ENCODE results near the gene GMEB2. TPM values are rescaled to one million over a fixed set of nuclear protein-coding genes. Genes with fewer than 3 reads are reported as not detected.

GMEB2 gene
- total RNA-seq, 2 donors from 2014 or later, result 11.5 to 12.3 TPM

DNA sequence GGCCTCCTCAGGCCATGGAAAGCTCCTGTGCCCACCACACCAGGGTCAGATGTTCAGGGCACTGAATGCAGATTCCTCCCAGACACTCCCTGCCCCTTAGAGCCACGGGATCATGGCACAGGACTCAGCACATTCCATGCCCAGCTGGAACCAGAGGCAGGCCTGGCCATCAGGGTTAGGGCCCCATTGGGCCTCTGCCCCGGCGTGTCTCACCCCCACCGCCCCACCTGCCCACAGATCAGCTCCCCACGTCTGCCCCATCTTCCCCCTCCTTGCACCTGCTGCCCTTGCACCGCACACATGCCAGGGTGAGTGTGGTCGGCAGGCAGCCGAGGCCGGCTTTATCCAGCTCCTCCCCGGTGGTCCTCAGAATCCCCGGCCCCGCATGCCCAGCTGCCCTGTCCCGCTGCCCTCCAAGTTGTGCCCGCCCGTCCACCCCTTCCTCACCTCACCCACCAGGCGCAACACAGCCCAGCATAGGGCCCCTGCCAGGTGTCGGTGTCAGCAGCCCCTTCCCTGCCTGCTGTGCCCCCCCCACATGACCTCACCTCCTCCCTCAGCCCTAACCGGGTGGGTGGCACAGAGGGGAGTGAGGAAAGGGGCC, 77.1 kb downstream of the GMEB2 start:
- H3K27ac ChIP-seq (ENCODE audit: low read depth, low read length), result no peak overlapping the region
- H3K27me3 ChIP-seq (ENCODE audit: control insufficient read depth, insufficient read depth, low read length, poor library complexity, severe bottlenecking), result no peaks in the 10 kb centered on the region
- H3K4me1 Mint-ChIP-seq, result peaks cover 7% of the 10 kb centered on the region
- H3K9me3 ChIP-seq (ENCODE audit: control insufficient read depth, low read length), result no peaks in the 10 kb centered on the region
- H3K27ac Mint-ChIP-seq, result no peak overlapping the region
- no peaks in the 10 kb centered on the region for H3K27me3 Mint-ChIP-seq (ENCODE audit: insufficient read depth)
- no peaks in the 10 kb centered on the region for H3K9me3 Mint-ChIP-seq
- H3K4me3 ChIP-seq (ENCODE audit: low read length), result no peak overlapping the region
- H3K36me3 Mint-ChIP-seq (ENCODE audit: low read depth), result no peaks in the 10 kb centered on the region
- no peak for DNase-seq
- no peaks in the 10 kb centered on the region for H3K4me1 ChIP-seq (ENCODE audit: control insufficient read depth, insufficient read depth, low read length)
- WGBS, 2 experiments (ENCODE audit: insufficient coverage in 1 of 2, insufficient read length in 1 of 2), result 89 to 97% methylated on average over 6 to 18 of the region's 18 CpGs
- TF ChIP-seq, protein P1, sequence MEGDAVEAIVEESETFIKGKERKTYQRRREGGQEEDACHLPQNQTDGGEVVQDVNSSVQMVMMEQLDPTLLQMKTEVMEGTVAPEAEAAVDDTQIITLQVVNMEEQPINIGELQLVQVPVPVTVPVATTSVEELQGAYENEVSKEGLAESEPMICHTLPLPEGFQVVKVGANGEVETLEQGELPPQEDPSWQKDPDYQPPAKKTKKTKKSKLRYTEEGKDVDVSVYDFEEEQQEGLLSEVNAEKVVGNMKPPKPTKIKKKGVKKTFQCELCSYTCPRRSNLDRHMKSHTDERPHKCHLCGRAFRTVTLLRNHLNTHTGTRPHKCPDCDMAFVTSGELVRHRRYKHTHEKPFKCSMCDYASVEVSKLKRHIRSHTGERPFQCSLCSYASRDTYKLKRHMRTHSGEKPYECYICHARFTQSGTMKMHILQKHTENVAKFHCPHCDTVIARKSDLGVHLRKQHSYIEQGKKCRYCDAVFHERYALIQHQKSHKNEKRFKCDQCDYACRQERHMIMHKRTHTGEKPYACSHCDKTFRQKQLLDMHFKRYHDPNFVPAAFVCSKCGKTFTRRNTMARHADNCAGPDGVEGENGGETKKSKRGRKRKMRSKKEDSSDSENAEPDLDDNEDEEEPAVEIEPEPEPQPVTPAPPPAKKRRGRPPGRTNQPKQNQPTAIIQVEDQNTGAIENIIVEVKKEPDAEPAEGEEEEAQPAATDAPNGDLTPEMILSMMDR (conservative IDR thresholded peaks at IDR 0.05), result no peak
- no peaks in the 10 kb centered on the region for H3K36me3 ChIP-seq (ENCODE audit: control insufficient read depth, insufficient read depth, low read length)
- H3K4me3 Mint-ChIP-seq, result no peak overlapping the region
- H3K9ac ChIP-seq (ENCODE audit: extremely low read depth, low read length, poor library complexity, severe bottlenecking), result no peak overlapping the region

DNA sequence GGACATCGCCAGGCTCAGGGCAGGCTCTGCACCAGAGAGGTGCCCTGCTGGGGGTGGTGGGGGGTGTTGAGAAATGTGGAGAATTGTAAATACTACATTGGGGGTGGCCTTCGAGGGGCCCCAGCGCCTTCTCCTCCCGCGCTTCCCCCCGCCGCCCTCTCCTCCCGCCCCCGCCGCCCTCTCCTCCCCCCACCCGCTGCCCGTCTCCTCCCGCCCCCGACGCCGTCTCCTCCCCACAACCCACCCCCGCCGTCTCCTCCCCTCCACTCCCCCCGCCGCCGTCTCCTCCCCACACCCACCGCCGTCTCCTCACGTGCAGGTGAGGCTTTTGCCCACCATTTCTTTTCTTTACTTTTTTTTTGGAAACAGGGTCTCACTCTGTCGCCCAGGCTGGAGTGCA, 77.9 kb downstream of the GMEB2 start:
- no peaks in the 10 kb centered on the region for H3K36me3 ChIP-seq (ENCODE audit: control insufficient read depth, insufficient read depth, low read length)
- H3K4me1 ChIP-seq (ENCODE audit: control insufficient read depth, insufficient read depth, low read length), result no peaks in the 10 kb centered on the region
- Mint-ChIP-seq H3K9me3 (no peaks in the 10 kb centered on the region), H3K4me3 (no peak overlapping the region), H3K4me1 (peaks cover 7% of the 10 kb centered on the region), H3K36me3 (ENCODE audit: low read depth) (no peaks in the 10 kb centered on the region), H3K27me3 (ENCODE audit: insufficient read depth) (no peaks in the 10 kb centered on the region), H3K27ac (no peak overlapping the region)
- DNase-seq, result no peak
- H3K9ac ChIP-seq (ENCODE audit: extremely low read depth, low read length, poor library complexity, severe bottlenecking), result no peak overlapping the region
- 45 to 71% methylated on average over 4 to 8 of the region's 25 CpGs for WGBS, 2 experiments (ENCODE audit: insufficient coverage in 1 of 2, insufficient read length in 1 of 2)
- H3K27ac ChIP-seq (ENCODE audit: low read depth, low read length), result no peak overlapping the region
- no peaks in the 10 kb centered on the region for H3K9me3 ChIP-seq (ENCODE audit: control insufficient read depth, low read length)
- TF ChIP-seq, protein P1 (conservative IDR thresholded peaks at IDR 0.05), result no peak
- no peak overlapping the region for H3K4me3 ChIP-seq (ENCODE audit: low read length)
- H3K27me3 ChIP-seq (ENCODE audit: control insufficient read depth, insufficient read depth, low read length, poor library complexity, severe bottlenecking), result no peaks in the 10 kb centered on the region

DNA sequence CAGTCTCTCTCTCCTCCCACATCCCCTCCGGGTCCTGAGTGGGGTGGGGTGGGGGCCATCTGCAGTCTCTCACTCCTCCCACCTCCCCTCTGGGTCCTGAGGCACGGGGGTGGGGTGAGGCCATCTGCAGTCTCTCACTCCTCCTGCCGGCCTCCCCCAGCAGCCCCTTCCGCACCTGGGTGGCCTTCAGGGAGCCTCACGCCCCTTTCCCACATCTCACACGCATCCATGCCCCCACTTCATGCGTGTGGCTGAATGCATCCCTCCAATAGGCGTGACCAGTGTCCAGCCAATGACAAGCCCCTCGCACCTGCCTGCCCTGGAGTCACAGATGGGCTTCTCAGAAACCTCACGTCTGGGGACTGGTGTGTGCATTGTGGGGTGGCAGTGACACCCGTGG, 78.4 kb downstream of the GMEB2 start:
- no peaks in the 10 kb centered on the region for H3K9me3 Mint-ChIP-seq
- no peak for DNase-seq
- Histone ChIP-seq H3K4me3 (ENCODE audit: low read length) (no peak overlapping the region), H3K27ac (ENCODE audit: low read depth, low read length) (no peak overlapping the region), H3K9ac (ENCODE audit: extremely low read depth, low read length, poor library complexity, severe bottlenecking) (no peak overlapping the region), H3K27me3 (ENCODE audit: control insufficient read depth, insufficient read depth, low read length, poor library complexity, severe bottlenecking) (no peaks in the 10 kb centered on the region), H3K36me3 (ENCODE audit: control insufficient read depth, insufficient read depth, low read length) (no peaks in the 10 kb centered on the region), H3K4me1 (ENCODE audit: control insufficient read depth, insufficient read depth, low read length) (no peaks in the 10 kb centered on the region), H3K9me3 (ENCODE audit: control insufficient read depth, low read length) (no peaks in the 10 kb centered on the region)
- no peaks in the 10 kb centered on the region for H3K27me3 Mint-ChIP-seq (ENCODE audit: insufficient read depth)
- 74 to 82% methylated on average over 3 to 10 of the region's 11 CpGs for whole genome bisulfite sequencing, 2 experiments (ENCODE audit: insufficient coverage in 1 of 2, insufficient read length in 1 of 2)
- H3K36me3 Mint-ChIP-seq (ENCODE audit: low read depth), result no peaks in the 10 kb centered on the region
- peaks cover 7% of the 10 kb centered on the region for H3K4me1 Mint-ChIP-seq
- H3K4me3 Mint-ChIP-seq, result no peak overlapping the region
- TF ChIP-seq, protein P1 (conservative IDR thresholded peaks at IDR 0.05), result no peak
- H3K27ac Mint-ChIP-seq, result no peak overlapping the region
